WTC11 (cell line): ENCODE data around the gene ADAMTS10.

Experiments used
- ATF3 ChIP-seq: sonication (generic); formaldehyde crosslinking; conservative IDR thresholded peaks from 2 replicates; pipeline ENCODE4 v1.8.1; 2022; ENCODE audit warnings: mild to moderate bottlenecking, missing genetic modification reagents
- CREM ChIP-seq: sonication (generic); formaldehyde crosslinking; IDR thresholded peaks from 2 replicates; pipeline ENCODE4 v1.8.1; 2022; ENCODE audit warnings: mild to moderate bottlenecking, missing genetic modification reagents, moderate library complexity
- CTCF ChIP-seq: fragments of 200-600 bp; IDR thresholded peaks from 2 replicates; pipeline ENCODE4 v1.8.0; 2022; ENCODE audit warnings: antibody characterized with exemption
- E2F4 ChIP-seq: sonication (generic); formaldehyde crosslinking; IDR thresholded peaks from 2 replicates; pipeline ENCODE4 v1.8.1; 2022; ENCODE audit warnings: low read depth, mild to moderate bottlenecking, moderate library complexity, missing genetic modification reagents, borderline replicate concordance
- FOXP1 ChIP-seq: sonication (generic); formaldehyde crosslinking; IDR thresholded peaks from 2 replicates; pipeline ENCODE4 v1.8.0; 2022; ENCODE audit warnings: missing genetic modification reagents, mild to moderate bottlenecking, moderate library complexity, borderline replicate concordance
- NR2C2 ChIP-seq: sonication (generic); formaldehyde crosslinking; IDR thresholded peaks from 2 replicates; pipeline ENCODE4 v1.8.0; 2022; ENCODE audit warnings: mild to moderate bottlenecking, missing genetic modification reagents
- PRDM15 ChIP-seq: sonication (generic); formaldehyde crosslinking; IDR thresholded peaks from 2 replicates; pipeline ENCODE4 v1.8.0; 2022; ENCODE audit warnings: missing genetic modification reagents
- SMAD4 ChIP-seq: sonication (generic); formaldehyde crosslinking; IDR thresholded peaks from 2 replicates; pipeline ENCODE4 v1.8.0; 2022; ENCODE audit warnings: mild to moderate bottlenecking, missing genetic modification reagents
- SP1 ChIP-seq: sonication (generic); formaldehyde crosslinking; conservative IDR thresholded peaks from 2 replicates; pipeline ENCODE4 v1.8.1; 2022; ENCODE audit warnings: missing genetic modification reagents
- ZNF512 ChIP-seq: sonication (generic); formaldehyde crosslinking; IDR thresholded peaks from 2 replicates; pipeline ENCODE4 v1.8.1; 2022; ENCODE audit warnings: missing genetic modification reagents, borderline replicate concordance

- TF ChIP-seq E2F4 (CRISPR knock-in tag) (no peak), PRDM15 (CRISPR knock-in tag) (no peak), NR2C2 (no peak), CTCF (peak; percentile 93), ZNF512 (CRISPR knock-in tag) (no peak), CREM (CRISPR knock-in tag) (no peak), FOXP1 (CRISPR knock-in tag) (no peak), SP1 (CRISPR knock-in tag) (no peak; the same call in 1 of the 2 replicates), ATF3 (CRISPR knock-in tag) (no peak), SMAD4 (no peak)
These were observed 24.4 kb downstream of the ADAMTS10 start for GRCh38 chr19:8585894-8586750.
